ENCODE results near the gene ACSS1. TPM values are rescaled to one million over a fixed set of nuclear protein-coding genes. Genes with fewer than 3 reads are reported as not detected.
A peak's percentile ranks its signal among the peaks of the same experiment; 100 is the strongest.

ACSS1 gene
- polyA plus RNA-seq, 1 donor from 2014 or later = 59.8 TPM

DNA sequence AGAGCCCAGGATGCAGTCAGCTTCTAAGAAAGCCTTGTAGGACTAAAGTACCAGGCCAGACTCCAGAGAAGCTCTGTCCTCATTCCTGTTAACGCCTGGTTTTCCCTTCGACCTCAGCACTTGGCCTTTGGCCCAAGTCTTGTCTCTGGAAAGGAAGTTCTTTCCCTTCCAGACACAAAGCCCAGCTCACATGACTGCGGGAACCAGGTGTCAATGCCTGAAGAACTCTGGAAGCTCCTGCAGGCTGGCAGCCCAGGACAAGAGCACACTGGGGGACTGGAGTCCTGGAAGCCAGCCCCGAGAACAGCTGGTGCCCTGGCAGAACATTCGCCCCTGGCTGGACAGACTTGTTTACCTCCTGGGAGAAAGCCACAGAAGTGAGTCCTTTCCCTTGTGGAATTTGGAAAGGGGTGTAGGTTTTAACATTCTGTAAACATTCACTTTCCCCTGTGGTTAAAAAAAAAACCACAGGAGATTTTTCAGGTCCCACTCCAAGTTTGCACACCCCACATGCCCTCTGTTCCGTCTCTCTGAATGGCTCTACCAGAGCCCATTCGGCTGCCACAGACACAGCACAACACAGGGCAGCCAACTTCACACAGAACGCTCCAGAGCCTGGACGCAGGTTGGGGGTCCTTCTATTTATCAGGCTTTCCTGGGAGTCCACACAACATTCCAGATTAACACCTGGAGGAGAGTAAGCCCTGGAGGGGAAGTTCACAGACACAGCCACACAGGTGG is 18.1 kb downstream of the ACSS1 start:
- Mint-ChIP-seq H3K27ac (peak overlapping the region in 1 of 3 donors; percentile 63), H3K4me3 (peak overlapping the region in 1 of 4 donors; percentile 37), H3K4me1 (peaks cover 34 to 51% (median 46%) of the 10 kb centered on the region in 3 donors), H3K36me3 (no peaks in the 10 kb centered on the region), H3K27me3 (no peaks in the 10 kb centered on the region), H3K9me3 (no peaks in the 10 kb centered on the region)

DNA sequence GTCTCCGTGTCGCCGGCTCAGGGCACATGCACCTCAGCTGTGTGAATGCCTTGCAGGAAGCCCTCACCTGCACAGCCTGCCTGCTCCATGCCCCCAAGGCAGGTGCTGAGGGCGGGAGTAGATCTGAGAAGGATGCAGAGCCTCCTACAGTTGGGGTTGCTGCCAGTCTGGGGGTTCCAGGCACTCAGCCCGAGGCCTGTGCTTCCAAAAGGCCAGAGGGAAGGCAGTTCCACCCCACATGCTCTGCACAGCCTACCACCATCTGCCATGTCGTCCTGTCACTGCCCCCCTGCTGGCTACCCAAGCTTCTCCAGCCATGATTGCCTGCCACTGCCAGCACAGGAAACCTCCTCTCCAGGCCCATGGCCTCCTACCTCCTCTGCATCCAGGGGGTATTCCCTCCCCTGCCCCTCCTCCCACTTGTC is 19.3 kb downstream of the ACSS1 start:
- Mint-ChIP-seq H3K27ac (peak overlapping the region; percentile 35 to 85 (median 82)), H3K4me3 (peak overlapping the region in 1 of 4 donors; percentile 40), H3K36me3 (no peaks in the 10 kb centered on the region), H3K27me3 (no peaks in the 10 kb centered on the region), H3K9me3 (no peaks in the 10 kb centered on the region), H3K4me1 (peaks cover 35 to 47% (median 38%) of the 10 kb centered on the region in 3 donors)

DNA sequence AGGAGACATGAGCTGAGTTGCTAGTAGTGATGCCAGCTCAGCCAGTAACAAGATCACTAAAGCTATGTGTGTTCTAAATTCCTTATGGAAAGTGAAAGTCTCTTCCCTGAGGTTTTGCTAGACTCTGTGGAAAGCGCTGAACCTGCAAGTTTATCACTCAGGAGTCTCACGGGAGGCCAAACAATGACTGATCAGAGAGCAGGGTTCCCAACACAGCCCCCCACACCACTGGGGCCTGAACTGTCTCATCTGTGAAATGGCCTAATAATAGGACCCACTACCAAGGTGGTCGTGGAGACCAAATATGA is 19.9 kb downstream of the ACSS1 start:
- H3K36me3 Mint-ChIP-seq = no peaks in the 10 kb centered on the region
- no peaks in the 10 kb centered on the region for H3K27me3 Mint-ChIP-seq
- no peaks in the 10 kb centered on the region for H3K9me3 Mint-ChIP-seq
- H3K27ac Mint-ChIP-seq = peak overlapping the region; percentile 82 to 85 (median 85)
- peaks cover 34 to 45% (median 35%) of the 10 kb centered on the region in 3 donors for H3K4me1 Mint-ChIP-seq
- peak overlapping the region in 3 of 4 donors; percentile 40 to 90 (median 89) for H3K4me3 Mint-ChIP-seq

DNA sequence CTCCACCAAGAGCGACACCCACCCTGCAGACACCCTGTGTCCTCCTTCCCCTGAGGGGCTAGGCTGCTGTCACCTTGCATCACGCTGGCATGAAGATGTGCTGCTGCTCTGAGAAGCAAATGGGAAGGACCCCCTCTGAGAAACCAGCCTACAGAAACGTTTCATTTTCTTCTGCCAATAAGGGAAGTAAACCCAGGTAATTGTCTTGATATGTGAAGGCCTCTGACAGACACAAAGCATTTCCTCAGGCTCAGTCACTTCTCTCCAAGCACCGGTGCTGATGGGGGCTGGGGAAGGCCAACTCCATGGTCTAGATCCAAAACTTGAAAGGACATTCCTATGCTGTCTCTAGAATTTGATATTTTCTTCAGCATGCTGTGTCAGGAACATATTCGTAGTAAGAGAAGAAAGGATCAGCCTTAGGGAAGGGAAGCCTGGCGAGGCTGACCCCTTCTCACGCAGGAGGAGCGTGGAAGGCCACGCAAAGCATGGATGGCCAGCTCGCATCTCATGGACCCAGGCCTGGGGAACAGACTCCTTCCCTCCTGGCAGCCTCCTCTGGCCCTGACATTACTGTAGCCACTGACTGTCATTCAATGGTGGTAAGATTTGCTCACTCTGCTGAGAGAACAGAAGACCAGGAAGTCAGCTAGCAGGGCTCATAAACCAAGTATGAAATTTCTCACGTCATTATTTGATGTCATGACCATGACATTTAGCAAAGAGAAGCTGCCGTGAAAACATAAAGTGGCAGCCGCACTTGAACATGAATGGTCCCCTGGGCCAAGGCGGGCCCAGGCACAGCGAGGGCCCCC is 20.4 kb downstream of the ACSS1 start:
- Mint-ChIP-seq H3K4me1 (peaks cover 31 to 41% (median 32%) of the 10 kb centered on the region in 3 donors), H3K27ac (peak overlapping the region; percentile 82 to 85 (median 85))

DNA sequence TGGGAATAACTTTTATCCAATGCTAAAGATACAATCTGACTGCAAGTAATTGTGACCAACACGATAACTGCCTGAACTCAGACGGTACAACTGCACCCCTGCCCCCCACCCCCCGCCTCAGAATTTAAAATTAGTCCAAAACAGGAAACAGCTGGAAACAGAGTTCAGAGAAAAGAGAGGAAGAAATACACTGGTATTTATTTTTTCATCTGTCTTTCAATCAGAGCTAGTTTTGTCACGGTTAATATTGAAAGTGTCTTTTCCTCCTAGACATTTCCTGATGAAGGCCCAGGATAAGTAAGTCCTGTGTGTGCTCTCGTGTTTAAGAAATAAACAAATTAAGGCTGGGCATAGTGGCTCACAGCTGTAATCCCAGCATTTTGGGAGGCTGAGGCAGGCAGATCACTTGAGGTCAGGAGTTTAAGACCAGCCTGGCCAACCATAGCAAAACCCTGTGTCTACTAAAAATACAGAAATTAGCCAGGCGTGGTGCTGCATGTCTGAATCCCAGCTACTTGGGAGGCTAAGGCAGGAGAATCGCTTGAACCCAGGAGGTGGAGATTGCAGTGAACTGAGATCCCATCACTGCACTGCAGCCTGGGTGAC is 21.5 kb downstream of the ACSS1 start:
- Mint-ChIP-seq H3K9me3 (no peaks in the 10 kb centered on the region), H3K36me3 (no peaks in the 10 kb centered on the region), H3K27ac (peak overlapping the region; percentile 82 to 90 (median 85)), H3K4me1 (peaks cover 31 to 35% (median 34%) of the 10 kb centered on the region in 3 donors), H3K4me3 (peak overlapping the region; percentile 16 to 90 (median 73)), H3K27me3 (no peaks in the 10 kb centered on the region)

More for the DNA sequence above, 20.4 kb downstream of the ACSS1 start:
- peak overlapping the region; percentile 44 to 90 (median 79) for H3K4me3 Mint-ChIP-seq
- no peaks in the 10 kb centered on the region for H3K36me3 Mint-ChIP-seq
- H3K27me3 Mint-ChIP-seq = no peaks in the 10 kb centered on the region
- no peaks in the 10 kb centered on the region for H3K9me3 Mint-ChIP-seq

DNA sequence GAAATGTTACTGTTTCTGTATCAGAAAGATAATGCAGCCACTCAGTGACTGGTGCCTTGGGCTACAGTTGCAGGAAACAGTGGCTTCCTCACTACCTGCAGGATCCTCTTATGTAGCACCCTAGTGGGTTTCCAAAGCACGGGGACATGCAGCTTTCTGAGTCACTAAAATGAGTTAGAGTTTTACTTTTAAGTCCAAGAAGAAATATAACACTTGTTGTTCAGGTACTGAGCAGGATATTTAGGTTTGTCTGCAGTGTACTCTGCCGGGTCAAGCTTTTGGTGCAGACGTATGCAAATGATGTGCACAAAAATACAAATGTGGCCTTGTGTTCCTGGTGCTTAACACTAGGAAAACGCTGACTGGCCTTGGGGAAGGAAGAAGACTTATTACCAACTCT is 22.0 kb downstream of the ACSS1 start:
- Mint-ChIP-seq H3K27ac (peak overlapping the region; percentile 82 to 90 (median 85)), H3K9me3 (no peaks in the 10 kb centered on the region), H3K4me3 (peak overlapping the region; percentile 47 to 90 (median 73)), H3K36me3 (no peaks in the 10 kb centered on the region), H3K4me1 (peaks cover 31 to 39% (median 34%) of the 10 kb centered on the region in 3 donors), H3K27me3 (no peaks in the 10 kb centered on the region)

DNA sequence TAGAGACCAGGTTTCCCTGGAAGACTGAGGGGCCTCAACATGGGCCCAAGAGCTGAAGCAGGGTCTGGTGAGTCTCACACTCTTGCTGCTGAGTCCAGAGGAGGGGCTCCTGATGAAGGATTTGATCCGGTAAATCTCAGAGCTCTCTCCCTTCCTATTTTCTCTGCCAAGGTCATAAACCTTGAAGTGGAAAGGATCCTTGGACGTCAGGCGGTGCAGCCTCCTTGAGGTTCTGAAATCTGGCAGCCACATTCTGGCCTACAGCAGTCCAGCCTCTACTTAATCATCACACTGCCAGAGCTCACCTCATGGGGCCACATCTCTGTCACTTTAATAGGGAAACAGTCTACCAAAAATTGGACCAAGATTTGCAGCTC is 24.0 kb downstream of the ACSS1 start:
- H3K4me1 Mint-ChIP-seq = peaks cover 32 to 47% (median 47%) of the 10 kb centered on the region in 3 donors
- peaks cover 2% of the 10 kb centered on the region for H3K36me3 Mint-ChIP-seq
- H3K27me3 Mint-ChIP-seq = no peaks in the 10 kb centered on the region
- H3K4me3 Mint-ChIP-seq = no peak overlapping the region
- peak overlapping the region in 1 of 3 donors; percentile 85 for H3K27ac Mint-ChIP-seq
- H3K9me3 Mint-ChIP-seq = no peaks in the 10 kb centered on the region

DNA sequence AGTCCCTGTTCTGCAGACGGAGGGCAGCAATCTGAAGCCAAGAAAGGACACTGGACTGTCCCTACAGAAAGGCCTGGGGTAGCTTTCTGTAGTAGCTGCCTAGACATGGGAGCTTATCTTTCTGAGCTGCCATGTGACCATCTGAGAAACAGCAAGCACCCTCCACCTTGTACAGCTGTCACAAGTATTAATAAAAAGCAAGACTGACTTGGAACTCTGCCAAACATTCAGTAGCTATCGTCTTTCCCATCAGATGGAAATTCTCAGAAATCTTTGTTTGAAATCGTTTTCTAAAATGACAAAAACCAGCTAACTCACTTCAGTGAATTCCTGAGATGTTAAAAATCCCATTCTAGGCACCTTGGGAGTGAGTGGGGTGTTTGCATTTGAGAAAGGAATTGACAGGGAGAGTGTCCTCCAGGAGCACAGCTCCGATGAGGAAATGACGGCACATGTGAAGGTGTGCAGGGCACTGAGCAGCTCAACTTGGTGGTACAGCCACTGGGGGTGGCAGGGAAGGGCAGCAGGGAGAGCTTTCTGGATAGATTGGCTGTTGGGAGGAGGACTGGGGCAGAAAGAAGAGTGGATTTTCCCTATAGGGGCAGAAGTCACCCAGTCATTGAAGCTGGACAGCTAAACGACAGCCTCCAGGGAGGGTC is 24.5 kb downstream of the ACSS1 start:
- Mint-ChIP-seq H3K36me3 (peaks cover 2% of the 10 kb centered on the region), H3K4me1 (peaks cover 29 to 47% (median 47%) of the 10 kb centered on the region in 3 donors), H3K4me3 (peak overlapping the region in 1 of 4 donors; percentile 14), H3K27ac (peak overlapping the region in 1 of 3 donors; percentile 23), H3K27me3 (no peaks in the 10 kb centered on the region), H3K9me3 (no peaks in the 10 kb centered on the region)

DNA sequence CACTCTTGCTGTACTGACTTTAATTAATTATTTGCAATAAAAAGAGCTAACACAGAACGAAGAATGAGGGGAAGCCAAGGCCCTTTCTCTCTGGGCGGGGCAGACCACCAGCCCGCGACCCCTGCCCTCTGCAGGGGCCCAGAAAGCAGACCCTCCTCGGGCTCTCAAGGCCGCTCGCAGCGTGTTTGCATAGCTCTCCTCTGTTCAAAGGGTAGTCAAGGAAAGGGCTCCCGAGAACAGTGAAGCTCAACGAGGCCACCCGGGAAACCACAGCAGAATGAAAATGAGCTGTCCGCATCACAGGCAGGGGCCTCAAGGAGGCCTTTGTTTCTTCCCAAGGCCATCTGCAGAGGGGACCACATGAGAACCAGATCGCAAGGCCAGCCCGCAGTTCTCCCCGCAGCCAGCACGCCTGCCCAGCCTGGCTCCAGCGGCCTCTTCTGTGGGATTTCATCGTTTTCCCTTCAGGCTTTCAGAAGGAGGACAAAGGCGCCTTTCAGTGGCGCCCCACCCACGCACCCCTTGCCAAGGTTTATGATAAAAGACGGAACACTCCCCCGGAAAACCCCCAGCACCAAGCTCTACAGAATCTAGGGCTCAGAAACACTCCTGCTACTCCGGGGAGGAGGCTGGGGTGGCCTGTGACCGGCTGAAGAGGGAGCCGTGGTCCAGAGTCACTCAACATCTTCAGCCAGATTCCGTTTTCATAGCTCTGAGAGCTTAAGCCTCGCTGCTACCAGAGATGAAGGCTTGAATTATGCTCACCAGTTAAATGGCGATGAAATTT is 25.3 kb downstream of the ACSS1 start:
- Mint-ChIP-seq H3K27me3 (no peaks in the 10 kb centered on the region), H3K27ac (no peak overlapping the region), H3K36me3 (peaks cover 2% of the 10 kb centered on the region), H3K4me3 (no peak overlapping the region), H3K9me3 (no peaks in the 10 kb centered on the region), H3K4me1 (peaks cover 23 to 42% (median 41%) of the 10 kb centered on the region in 3 donors)

DNA sequence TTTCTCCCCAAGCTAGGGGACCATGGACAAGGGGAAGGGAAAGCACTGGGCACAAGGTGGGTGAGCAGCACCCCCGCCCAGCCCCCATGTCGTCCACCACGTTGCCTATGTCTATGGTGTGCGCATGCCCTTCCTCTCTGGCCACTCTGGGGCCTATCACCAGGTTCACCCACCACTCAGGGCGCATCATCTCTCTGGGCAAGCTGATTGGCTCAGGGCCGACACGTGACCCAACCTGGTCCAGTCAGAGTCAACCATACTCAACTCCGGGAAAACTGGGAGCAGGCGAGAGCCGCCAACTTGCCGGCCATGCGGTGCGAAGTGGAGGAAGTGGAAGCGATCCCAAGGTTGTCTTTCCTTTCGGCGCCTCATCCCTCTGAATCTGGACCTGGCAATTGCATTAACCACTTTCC is 25.9 kb downstream of the ACSS1 start:
- Mint-ChIP-seq H3K4me3 (no peak overlapping the region), H3K27ac (no peak overlapping the region), H3K9me3 (no peaks in the 10 kb centered on the region), H3K4me1 (peaks cover 17 to 41% (median 41%) of the 10 kb centered on the region in 3 donors), H3K36me3 (peaks cover 6% of the 10 kb centered on the region), H3K27me3 (no peaks in the 10 kb centered on the region)

DNA sequence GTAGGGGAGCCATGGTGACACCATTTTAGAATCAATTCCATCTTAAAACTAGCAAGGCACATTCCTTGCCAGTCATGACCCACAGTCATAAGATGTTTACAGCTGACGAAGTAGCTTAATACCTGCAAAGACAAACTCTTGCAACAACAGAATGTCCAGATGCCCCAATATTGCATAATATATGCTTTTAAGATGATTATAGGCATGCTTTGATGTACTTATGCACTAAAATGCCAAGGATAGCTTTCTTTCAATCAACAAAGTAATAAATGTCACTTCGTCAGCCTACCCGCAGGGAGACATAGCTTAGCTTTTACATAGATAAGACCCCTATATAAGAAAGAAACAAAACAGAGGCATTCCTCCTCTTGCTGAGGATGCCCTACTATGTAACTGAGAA is 26.7 kb downstream of the ACSS1 start:
- Mint-ChIP-seq H3K4me3 (no peak overlapping the region), H3K9me3 (no peaks in the 10 kb centered on the region), H3K4me1 (peaks cover 10 to 37% (median 35%) of the 10 kb centered on the region in 3 donors), H3K27me3 (no peaks in the 10 kb centered on the region), H3K27ac (no peak overlapping the region), H3K36me3 (peaks cover 7% of the 10 kb centered on the region)

DNA sequence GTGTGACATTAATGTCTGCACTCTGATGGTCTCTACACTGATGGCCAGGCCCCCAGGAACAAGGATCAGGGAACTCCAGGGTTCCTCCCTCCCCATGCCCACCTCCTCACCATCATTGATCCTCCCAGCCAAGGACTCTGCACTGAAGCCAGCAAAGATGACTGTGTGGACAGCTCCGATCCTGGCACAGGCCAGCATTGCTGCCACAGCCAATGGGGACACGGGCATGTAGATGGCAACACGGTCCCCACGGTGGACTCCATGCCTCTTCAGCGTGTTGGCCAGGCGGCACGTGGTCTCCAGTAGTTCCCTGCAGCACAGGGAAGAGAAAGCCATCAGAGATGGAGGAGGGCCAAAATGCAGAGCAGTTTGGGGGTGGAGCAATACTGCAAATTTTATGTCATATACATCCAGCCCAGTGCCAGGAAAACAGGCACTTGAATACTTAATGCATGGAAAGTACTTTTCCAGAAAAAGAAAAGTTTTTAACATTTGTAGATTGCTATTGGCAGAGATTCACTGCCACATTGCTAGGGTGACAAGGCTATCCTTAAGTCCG is 27.2 kb downstream of the ACSS1 start:
- Mint-ChIP-seq H3K36me3 (peaks cover 7% of the 10 kb centered on the region), H3K9me3 (no peaks in the 10 kb centered on the region), H3K4me1 (peaks cover 5 to 33% (median 30%) of the 10 kb centered on the region in 3 donors), H3K27ac (no peak overlapping the region), H3K4me3 (no peak overlapping the region), H3K27me3 (no peaks in the 10 kb centered on the region)

DNA sequence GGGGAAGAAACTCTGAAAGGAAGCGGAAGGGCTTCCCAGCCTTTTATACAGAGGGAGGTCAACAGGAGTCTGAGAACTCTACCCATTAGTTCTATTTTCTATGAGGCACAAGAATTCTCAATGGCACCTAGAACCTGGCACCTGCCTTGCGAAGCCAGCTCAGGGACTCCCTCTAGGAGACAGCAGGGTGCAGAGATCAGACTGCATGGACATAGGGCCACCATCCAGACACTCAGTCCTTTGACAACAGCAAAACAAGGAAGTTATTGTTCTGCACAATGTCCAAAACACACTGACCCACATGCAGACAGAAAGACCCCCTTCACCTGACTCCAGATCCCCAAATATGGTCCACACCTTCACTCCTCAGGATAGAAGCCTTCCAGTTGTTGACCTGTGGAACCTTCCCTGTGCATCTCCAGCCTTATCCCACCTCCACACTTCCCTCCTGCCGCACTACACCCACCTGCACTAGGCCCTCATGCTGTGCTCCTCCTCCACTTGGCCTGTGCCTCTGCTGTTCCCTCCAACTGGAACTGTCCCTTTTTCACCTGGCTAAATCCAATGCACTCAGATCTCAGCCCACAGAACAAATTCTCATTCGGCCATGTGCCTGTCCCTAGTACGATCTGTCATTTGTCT is 27.8 kb downstream of the ACSS1 start:
- no peaks in the 10 kb centered on the region for H3K9me3 Mint-ChIP-seq
- H3K27ac Mint-ChIP-seq = no peak overlapping the region
- peaks cover 3 to 32% (median 28%) of the 10 kb centered on the region in 3 donors for H3K4me1 Mint-ChIP-seq
- H3K4me3 Mint-ChIP-seq = no peak overlapping the region
- H3K36me3 Mint-ChIP-seq = peaks cover 7% of the 10 kb centered on the region
- H3K27me3 Mint-ChIP-seq = no peaks in the 10 kb centered on the region

Data from IgD-negative memory B cell (primary cell).